ENCODE results near the gene DPH7.

DPH7 gene

DNA sequence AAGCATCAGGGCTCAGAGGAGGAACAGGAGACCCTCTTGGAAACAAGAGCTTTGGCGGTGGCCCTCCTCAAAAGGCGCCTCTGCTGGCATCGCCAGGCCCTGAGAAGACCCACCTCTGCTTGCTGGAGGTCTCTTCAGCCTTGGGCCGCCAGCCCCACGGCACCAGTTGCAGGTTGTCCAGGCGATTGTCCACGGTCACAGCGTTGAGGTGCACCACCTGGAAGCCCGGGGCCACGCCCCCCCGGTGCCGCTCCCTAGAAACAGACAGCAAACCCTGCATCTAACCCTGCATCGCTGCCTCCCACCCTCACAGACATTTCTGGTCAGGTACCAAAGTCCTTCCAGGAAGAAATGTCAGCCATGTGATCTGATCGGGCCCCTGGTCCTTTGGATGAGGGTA is 8.1 kb upstream of the DPH7 start:
- H3K27me3 ChIP-seq, result peaks cover 4% of the 10 kb centered on the region
- no peaks in the 10 kb centered on the region for H3K36me3 ChIP-seq
- H3K4me3 ChIP-seq (ENCODE audit: low read depth in 1 of 2, low read length in 1 of 2), result no peak overlapping the region
- TF ChIP-seq, protein P1, sequence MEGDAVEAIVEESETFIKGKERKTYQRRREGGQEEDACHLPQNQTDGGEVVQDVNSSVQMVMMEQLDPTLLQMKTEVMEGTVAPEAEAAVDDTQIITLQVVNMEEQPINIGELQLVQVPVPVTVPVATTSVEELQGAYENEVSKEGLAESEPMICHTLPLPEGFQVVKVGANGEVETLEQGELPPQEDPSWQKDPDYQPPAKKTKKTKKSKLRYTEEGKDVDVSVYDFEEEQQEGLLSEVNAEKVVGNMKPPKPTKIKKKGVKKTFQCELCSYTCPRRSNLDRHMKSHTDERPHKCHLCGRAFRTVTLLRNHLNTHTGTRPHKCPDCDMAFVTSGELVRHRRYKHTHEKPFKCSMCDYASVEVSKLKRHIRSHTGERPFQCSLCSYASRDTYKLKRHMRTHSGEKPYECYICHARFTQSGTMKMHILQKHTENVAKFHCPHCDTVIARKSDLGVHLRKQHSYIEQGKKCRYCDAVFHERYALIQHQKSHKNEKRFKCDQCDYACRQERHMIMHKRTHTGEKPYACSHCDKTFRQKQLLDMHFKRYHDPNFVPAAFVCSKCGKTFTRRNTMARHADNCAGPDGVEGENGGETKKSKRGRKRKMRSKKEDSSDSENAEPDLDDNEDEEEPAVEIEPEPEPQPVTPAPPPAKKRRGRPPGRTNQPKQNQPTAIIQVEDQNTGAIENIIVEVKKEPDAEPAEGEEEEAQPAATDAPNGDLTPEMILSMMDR (IDR thresholded peaks at IDR 0.05), result no peak
- no peaks in the 10 kb centered on the region for H3K9me3 ChIP-seq
- no peak overlapping the region for H3K27ac ChIP-seq
- H3K4me1 ChIP-seq (ENCODE audit: control insufficient read depth in 1 of 2, insufficient read depth in 1 of 2, low read depth in 1 of 2, low read length in 1 of 2), result peaks cover 16 to 21% of the 10 kb centered on the region in 2 experiments

DNA sequence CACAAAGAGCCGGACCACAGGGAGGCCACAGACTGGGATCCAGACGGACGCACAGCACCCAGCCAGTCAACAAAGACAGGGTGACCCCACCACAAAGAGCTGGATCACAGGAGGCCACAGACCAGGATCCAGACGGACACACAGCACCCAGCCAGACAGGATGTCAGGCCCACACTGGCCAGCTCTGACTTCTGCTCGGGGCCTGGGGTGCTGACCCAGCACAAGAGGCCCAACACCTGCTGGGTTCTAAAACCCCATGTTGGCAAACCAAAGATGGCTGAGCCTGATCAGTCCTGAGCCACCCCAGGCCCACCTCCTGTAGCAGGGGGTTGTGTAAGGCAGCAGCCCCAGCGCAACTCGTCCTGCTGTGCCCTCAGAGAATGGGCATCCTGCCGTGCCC is 5.2 kb upstream of the DPH7 start:
- Histone ChIP-seq H3K27ac (no peak overlapping the region), H3K9me3 (no peaks in the 10 kb centered on the region), H3K4me1 (ENCODE audit: control insufficient read depth in 1 of 2, insufficient read depth in 1 of 2, low read depth in 1 of 2, low read length in 1 of 2) (peaks cover 4 to 5% of the 10 kb centered on the region in 2 experiments), H3K27me3 (no peaks in the 10 kb centered on the region), H3K36me3 (no peaks in the 10 kb centered on the region), H3K4me3 (ENCODE audit: low read depth in 1 of 2, low read length in 1 of 2) (no peak overlapping the region)
- TF ChIP-seq, protein P1 (IDR thresholded peaks at IDR 0.05), result no peak

DNA sequence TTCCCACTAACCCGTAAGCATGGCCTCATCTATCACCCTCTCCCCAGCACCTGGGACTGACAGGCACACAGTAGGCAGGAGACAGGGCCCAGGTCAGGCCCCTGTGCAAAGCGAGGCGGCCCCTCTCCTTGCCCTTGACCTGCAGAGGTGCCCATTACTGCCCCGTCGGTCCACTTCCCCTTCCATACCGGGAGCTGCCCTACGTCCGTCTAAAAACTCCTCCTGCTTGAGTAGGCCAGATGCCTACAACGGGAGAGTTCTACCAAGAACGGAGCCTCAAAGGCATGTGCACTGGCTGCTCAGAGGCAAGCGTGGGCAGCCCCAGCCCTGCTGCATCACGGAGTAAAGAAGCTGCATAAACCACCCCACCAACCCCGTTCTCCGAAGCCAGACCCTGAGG is 4.6 kb upstream of the DPH7 start:
- H3K27me3 ChIP-seq, result no peaks in the 10 kb centered on the region
- H3K27ac ChIP-seq, result no peak overlapping the region
- TF ChIP-seq, protein P1 (IDR thresholded peaks at IDR 0.05), result no peak
- H3K4me3 ChIP-seq (ENCODE audit: low read depth in 1 of 2, low read length in 1 of 2), result no peak overlapping the region
- no peaks in the 10 kb centered on the region for H3K36me3 ChIP-seq
- H3K4me1 ChIP-seq (ENCODE audit: control insufficient read depth in 1 of 2, insufficient read depth in 1 of 2, low read depth in 1 of 2, low read length in 1 of 2), result peaks cover 7 to 9% of the 10 kb centered on the region in 2 experiments
- H3K9me3 ChIP-seq, result no peaks in the 10 kb centered on the region

DNA sequence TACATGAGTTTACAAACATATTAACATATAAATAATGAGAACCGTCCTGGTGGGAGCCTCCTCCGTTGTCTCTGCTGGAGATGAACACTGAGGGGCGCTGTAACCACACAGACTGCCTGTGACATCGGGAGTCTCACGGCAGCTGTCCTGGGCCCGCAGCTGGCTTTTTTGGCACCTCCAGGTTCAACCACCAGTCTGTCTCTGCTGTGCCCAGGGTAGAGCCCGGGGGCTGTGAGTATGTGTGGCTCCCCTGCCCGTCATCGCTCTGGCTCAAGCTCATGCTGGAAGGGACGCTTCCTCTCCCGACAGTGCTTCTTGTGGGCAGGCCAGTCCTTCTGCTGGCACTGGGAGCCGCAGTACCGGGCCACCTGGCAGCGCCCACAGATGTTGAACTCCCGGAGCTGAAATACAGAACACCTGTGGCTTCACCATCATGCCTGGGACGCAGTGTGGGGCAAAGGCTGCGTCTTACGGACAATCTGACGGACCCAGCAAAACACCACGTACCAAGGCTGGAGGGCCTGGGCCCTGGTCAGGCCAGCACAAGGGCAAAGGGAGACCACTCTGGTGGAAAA is 3.6 kb upstream of the DPH7 start:
- Histone ChIP-seq H3K9me3 (no peaks in the 10 kb centered on the region), H3K4me3 (ENCODE audit: low read depth in 1 of 2, low read length in 1 of 2) (no peak overlapping the region), H3K27me3 (no peaks in the 10 kb centered on the region), H3K27ac (no peak overlapping the region), H3K36me3 (no peaks in the 10 kb centered on the region), H3K4me1 (ENCODE audit: control insufficient read depth in 1 of 2, insufficient read depth in 1 of 2, low read depth in 1 of 2, low read length in 1 of 2) (peaks cover 17 to 18% of the 10 kb centered on the region in 2 experiments)
- TF ChIP-seq, protein P1 (IDR thresholded peaks at IDR 0.05), result no peak

DNA sequence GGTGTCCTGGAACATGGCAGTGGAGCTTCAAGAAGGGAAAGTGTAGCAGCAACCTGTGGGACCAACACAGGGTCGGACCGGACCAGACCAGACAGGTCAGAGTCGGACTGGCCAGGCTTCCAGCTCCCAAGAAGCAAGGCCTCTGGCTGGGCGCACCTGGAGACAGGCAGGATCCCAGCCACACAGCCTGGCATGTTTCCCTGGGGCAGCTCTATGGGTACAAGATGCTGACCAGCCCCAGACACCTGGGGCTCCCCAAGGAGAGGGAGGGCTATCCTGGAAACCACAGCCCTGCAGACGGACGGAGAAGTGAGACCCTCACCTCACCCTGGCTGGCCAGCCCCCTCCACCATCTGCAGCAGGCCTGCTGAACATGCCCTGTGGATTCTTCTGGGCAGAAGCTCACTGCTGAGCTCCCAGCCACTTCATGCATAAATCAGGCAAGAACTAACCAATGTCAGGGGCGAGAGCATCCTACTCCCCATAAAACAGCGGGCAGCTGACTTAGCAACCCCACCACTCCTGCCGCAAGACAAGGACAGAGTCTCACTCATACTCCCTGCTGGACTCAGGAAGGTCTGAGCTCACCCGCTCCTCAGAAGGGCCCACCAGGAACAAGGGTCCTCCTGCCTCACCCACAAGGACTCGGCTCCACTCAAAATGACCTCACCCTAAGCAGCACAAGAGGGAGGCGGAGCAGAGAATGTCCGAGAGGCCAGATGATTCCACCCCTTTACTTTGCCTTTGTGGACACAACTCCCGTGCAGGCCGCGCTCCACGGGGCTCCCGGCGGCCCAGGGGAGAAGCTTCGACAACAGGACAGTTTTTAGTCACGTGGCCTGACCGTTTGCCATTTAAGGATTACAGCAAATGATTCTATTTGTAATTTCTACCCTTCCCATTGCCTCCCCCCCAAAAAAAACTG is 2.9 kb upstream of the DPH7 start:
- Histone ChIP-seq H3K9me3 (no peaks in the 10 kb centered on the region), H3K27ac (no peak overlapping the region), H3K36me3 (no peaks in the 10 kb centered on the region), H3K4me3 (ENCODE audit: low read depth in 1 of 2, low read length in 1 of 2) (no peak overlapping the region), H3K27me3 (no peaks in the 10 kb centered on the region), H3K4me1 (ENCODE audit: control insufficient read depth in 1 of 2, insufficient read depth in 1 of 2, low read depth in 1 of 2, low read length in 1 of 2) (peaks cover 20 to 21% of the 10 kb centered on the region in 2 experiments)
- TF ChIP-seq, protein P1 (IDR thresholded peaks at IDR 0.05), result no peak

All from neutrophil (primary cell).